Dendritic cell treated with granulocyte-macrophage colony-stimulating factor and Interleukin-4, amounts not matched to agents 40 ng/mL and 50 ng/mL, for 4 days (primary cell): Measurements from ENCODE around the gene UBAC2.

Source experiments
- H3K27ac Mint-ChIP-seq: one replicate; pipeline ENCODE4 v1.8.0; 2022; ENCODE audit warnings: mild to moderate bottlenecking, mixed read lengths
- H3K27me3 Mint-ChIP-seq: one replicate; pipeline ENCODE4 v1.8.0; 2022; ENCODE audit warnings: mild to moderate bottlenecking, mixed read lengths
- H3K36me3 Mint-ChIP-seq: one replicate; pipeline ENCODE4 v1.8.0; 2022; ENCODE audit warnings: low read depth, mixed read lengths
- H3K4me1 Mint-ChIP-seq: one replicate; pipeline ENCODE4 v1.8.0; 2022; ENCODE audit warnings: low read depth, mixed read lengths
- H3K4me3 Mint-ChIP-seq: one replicate; pipeline ENCODE4 v1.8.0; 2022; ENCODE audit warnings: mild to moderate bottlenecking, moderate library complexity, mixed read lengths
- H3K9me3 Mint-ChIP-seq: one replicate; pipeline ENCODE4 v1.8.0; 2022; ENCODE audit warnings: mixed read lengths
- intact Hi-C: fragments of 100-400 bp; cut with micrococcal nuclease; formaldehyde crosslinking; loops from one replicate; pipeline ENCODE4 v1.15.0; 2022

UBAC2 gene, protein sequence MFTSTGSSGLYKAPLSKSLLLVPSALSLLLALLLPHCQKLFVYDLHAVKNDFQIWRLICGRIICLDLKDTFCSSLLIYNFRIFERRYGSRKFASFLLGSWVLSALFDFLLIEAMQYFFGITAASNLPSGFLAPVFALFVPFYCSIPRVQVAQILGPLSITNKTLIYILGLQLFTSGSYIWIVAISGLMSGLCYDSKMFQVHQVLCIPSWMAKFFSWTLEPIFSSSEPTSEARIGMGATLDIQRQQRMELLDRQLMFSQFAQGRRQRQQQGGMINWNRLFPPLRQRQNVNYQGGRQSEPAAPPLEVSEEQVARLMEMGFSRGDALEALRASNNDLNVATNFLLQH

DNA sequence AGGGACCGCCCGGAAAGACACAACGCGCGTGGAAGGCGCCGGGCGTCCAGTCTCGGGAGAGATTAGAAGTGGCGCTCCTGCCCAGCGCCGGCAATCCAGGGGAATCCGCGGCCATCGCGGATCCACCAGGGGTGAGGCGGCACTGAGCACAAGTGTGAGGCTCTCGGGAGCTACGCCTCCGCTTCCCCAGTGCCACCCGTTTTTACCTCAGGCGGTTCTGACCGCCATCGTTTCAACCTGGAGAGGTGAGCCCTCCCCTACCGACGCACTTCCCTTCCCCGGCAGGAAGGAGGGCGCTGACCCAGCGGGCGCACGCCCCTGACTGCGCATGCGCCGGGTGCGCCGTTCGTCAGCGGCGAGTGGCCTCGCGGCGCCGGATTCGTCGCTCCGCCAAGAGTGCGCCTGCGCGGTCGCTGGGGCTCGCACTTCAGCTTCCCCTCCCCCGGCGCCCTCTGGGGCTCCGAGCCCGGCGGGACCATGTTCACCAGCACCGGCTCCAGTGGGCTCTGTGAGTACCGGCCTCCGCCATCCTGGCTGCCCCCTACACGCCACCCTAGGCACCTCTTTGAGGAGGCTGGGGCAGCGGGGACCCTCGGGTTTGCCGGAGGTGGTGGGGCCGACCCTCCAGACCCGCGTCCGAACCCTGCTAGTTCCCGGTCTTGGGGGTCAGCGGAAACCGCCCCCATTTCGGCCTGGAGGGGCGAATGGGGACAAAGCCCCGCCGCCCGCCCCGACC, at the start of gene UBAC2:
Gene UBAC2, plus strand, starts transcription at position 423 of the 736 bp plus-strand sequence. Its CDS starts 55 bp downstream, at position 478.
- H3K9me3 Mint-ChIP-seq = no peaks in the 10 kb centered on the region

DNA sequence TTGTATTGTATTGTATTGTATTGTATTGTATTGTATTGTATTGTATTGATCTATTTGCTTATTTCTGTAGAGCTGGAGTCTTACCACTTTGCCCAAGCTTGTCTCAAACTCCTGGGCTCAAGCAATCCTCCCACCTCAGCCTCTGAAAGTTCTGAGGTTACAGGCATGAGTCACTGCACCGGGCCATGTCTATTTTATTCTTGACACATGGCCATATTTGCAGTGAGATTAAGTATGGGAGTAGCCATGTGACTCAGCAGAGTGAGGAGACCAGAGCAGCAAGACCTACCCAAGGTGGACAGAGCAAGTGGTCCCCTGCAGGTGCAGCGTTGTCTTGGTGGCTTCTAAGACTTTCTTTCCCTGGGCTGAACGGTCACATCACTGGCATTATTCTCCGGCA, 49.1 kb upstream of the UBAC2 start:
- Mint-ChIP-seq H3K27ac (no peak overlapping the region), H3K4me3 (no peak overlapping the region), H3K27me3 (peaks cover 90% of the 10 kb centered on the region), H3K4me1 (peaks cover 15% of the 10 kb centered on the region), H3K36me3 (no peaks in the 10 kb centered on the region), H3K9me3 (no peaks in the 10 kb centered on the region)
- intact Hi-C loops = no loop called here

More for the DNA sequence above, at the start of gene UBAC2:
- peak within 1 kb of the TSS; percentile 88 for H3K27ac Mint-ChIP-seq
- intact Hi-C loops = loop anchor here (2.0 kb wide), 1 partner anchor 30 kb away; no protein-coding TSS in a partner anchor
- H3K27me3 Mint-ChIP-seq = no peaks in the 10 kb centered on the region
- peaks cover 38% of the 10 kb centered on the region for H3K36me3 Mint-ChIP-seq
- H3K4me3 Mint-ChIP-seq = peak within 1 kb of the TSS; percentile 86
- H3K4me1 Mint-ChIP-seq = peaks cover 39% of the 10 kb centered on the region

DNA sequence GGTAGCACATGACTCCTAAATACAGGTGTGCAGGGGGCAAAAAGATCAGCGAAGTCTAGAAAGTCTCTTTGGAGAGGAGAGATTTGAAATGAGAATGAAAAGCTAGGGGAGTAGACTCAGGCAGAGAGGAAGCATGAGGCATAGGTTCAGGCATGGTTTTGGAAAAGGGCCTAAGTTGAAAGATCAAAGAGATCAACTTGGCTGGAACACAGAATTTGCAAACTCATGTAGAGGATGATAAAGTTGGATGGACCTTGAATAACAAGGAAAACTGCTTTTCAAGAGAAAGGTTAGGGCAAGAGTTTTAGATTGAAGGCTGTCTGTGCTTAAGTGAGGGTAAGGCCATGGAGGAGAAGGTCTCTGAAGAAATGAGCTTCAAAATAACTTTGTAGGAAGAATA, 47.4 kb upstream of the UBAC2 start:
- intact Hi-C loops = no loop called here
- Mint-ChIP-seq H3K9me3 (no peaks in the 10 kb centered on the region), H3K4me1 (peaks cover 15% of the 10 kb centered on the region), H3K27ac (no peak overlapping the region), H3K36me3 (no peaks in the 10 kb centered on the region), H3K27me3 (peaks cover 94% of the 10 kb centered on the region), H3K4me3 (no peak overlapping the region)

DNA sequence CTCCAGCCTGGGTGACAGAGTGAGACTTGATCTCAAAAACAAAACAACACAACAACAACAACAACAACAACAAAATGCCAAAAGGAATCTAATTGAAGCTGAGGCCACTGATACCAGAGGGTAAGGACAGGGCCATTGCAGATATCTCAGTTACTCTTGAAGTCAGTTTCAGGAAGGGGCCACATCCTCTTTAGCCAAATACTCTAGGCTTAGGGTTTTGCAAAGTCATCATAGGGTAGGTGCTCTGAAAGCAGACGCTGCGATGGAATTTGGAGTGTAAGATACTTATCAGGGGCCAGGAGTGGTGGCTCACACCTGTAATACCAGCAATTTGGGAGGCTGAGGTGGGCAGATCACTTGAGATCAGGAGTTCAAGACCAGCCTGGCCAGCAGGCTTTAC, 46.6 kb upstream of the UBAC2 start:
- peaks cover 95% of the 10 kb centered on the region for H3K27me3 Mint-ChIP-seq
- no peak overlapping the region for H3K4me3 Mint-ChIP-seq
- H3K4me1 Mint-ChIP-seq = peaks cover 15% of the 10 kb centered on the region
- H3K27ac Mint-ChIP-seq = no peak overlapping the region
- no peaks in the 10 kb centered on the region for H3K9me3 Mint-ChIP-seq
- intact Hi-C loops = no loop called here
- H3K36me3 Mint-ChIP-seq = no peaks in the 10 kb centered on the region

DNA sequence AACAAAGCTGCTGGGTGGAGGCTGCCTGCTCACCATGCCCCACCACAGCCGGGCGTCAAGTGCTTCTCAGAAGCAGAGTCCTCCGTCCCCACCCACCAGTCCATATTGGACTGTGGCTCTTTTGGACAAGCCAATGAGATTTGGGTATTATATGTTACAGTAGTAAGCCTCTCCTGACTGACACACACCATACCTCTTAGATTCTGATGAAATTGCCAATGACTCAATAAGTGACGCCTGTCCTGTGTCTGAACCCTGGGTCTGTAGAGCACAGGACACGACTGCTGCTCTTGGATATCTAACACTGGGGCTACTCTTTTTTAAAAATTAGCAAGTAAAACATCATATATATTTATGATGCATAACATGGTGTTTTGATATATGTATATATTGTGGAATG, 44.8 kb upstream of the UBAC2 start:
- Mint-ChIP-seq H3K36me3 (no peaks in the 10 kb centered on the region), H3K27ac (no peak overlapping the region), H3K9me3 (no peaks in the 10 kb centered on the region), H3K27me3 (peaks cover 94% of the 10 kb centered on the region), H3K4me1 (peaks cover 15% of the 10 kb centered on the region), H3K4me3 (no peak overlapping the region)
- intact Hi-C loops = no loop called here

DNA sequence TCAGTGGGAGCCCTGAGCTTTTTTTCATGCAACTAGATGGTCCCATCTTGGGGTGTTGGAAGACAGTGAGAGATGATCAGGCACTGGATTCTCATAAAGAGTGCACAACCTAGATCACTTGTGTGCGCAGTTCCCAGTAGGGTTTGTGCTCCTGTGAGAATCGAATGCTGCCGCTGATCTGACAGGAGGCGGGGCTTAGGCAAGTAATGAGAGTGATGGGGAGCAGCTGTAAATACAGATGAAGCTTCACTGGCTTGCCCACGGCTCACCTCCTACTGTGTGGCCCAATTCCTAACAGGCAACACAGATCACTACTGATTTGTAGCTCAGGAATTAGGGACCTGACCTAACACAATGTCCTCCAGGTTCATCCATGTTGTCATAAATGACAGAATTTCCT, 43.6 kb upstream of the UBAC2 start:
- Mint-ChIP-seq H3K4me1 (peaks cover 15% of the 10 kb centered on the region), H3K27me3 (peaks cover 94% of the 10 kb centered on the region), H3K4me3 (no peak overlapping the region), H3K27ac (no peak overlapping the region), H3K36me3 (no peaks in the 10 kb centered on the region), H3K9me3 (no peaks in the 10 kb centered on the region)
- intact Hi-C loops = no loop called here

DNA sequence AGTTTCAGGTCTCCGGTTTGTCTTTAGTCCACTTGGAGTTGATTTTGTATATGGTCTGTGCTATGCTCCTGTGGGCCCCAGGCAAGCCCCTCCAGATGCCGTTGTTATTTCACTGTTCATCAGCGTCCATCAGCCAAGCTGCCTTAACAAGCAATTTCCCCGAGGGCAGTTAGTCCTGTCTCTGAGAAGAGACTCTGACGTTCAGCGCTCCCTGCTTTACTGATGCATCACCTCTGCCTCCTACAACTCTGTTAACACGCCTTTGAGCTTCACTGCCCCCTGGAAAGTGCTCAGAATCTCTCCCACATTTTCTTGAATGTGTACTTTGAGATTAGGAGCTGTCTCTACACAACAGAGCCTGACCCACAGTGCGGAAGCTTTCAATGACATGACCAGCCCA, 41.8 kb upstream of the UBAC2 start:
- intact Hi-C loops = no loop called here
- no peaks in the 10 kb centered on the region for H3K9me3 Mint-ChIP-seq
- H3K4me1 Mint-ChIP-seq = peaks cover 4% of the 10 kb centered on the region
- H3K27ac Mint-ChIP-seq = no peak overlapping the region
- no peaks in the 10 kb centered on the region for H3K36me3 Mint-ChIP-seq
- peaks cover 96% of the 10 kb centered on the region for H3K27me3 Mint-ChIP-seq
- no peak overlapping the region for H3K4me3 Mint-ChIP-seq

DNA sequence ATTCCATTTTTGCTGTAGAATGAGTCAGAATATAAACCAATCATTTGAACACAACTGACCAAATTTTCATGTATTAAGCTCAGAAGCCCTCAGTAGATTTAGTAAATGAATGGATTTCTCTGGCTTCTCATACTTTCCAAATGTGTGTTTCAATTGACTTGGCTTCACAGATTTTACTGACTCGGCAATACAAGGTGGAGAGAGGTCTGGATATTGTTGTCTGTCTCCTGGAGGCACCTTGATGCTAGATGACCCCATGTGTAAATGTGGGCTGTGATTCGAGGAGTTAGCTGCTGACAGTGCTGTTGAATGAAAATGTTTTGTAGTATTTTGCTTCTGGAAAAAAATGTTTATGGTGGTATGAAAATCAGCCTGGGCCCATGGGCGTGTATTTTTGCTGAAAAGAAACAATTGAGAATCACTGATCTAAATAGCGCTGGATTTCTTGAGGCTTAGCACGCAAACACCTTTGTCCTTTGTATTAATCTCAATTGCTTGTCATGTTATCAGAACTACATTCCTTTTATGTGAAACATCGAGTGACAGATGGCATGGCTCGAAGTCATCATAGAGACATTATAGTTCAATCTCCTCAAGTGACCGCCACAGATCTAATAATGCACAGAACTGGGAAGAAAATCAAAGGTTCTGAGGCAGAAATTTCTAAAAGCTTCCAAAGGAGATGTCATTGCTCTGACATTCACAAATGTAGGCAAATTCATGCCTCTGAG, 41.2 kb upstream of the UBAC2 start:
- H3K9me3 Mint-ChIP-seq = no peaks in the 10 kb centered on the region
- H3K4me3 Mint-ChIP-seq = no peak overlapping the region
- intact Hi-C loops = no loop called here
- no peaks in the 10 kb centered on the region for H3K4me1 Mint-ChIP-seq
- no peaks in the 10 kb centered on the region for H3K36me3 Mint-ChIP-seq
- no peak overlapping the region for H3K27ac Mint-ChIP-seq
- peaks cover 96% of the 10 kb centered on the region for H3K27me3 Mint-ChIP-seq

DNA sequence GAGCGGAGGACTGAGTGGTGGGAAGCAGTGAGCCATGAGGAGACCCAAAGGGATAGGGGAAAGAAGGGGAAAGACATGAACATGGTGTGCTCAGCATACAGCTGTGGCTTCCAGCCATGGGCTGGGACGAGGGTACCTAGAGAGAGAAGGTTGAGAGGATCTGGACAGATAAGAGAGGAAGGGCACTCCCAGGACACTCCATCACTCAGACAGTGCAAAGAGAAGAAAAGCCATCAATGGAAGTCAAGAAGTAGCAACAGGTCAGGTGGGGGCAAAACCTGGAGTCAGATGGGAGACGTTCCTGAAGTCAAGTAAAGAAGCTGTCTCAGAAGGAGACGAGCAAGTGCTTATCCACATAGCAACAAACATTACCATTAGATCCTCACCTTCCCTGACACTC, 40.2 kb upstream of the UBAC2 start:
- no peak overlapping the region for H3K27ac Mint-ChIP-seq
- no peak overlapping the region for H3K4me3 Mint-ChIP-seq
- H3K9me3 Mint-ChIP-seq = no peaks in the 10 kb centered on the region
- H3K36me3 Mint-ChIP-seq = no peaks in the 10 kb centered on the region
- H3K4me1 Mint-ChIP-seq = no peaks in the 10 kb centered on the region
- peaks cover 96% of the 10 kb centered on the region for H3K27me3 Mint-ChIP-seq
- intact Hi-C loops = no loop called here

DNA sequence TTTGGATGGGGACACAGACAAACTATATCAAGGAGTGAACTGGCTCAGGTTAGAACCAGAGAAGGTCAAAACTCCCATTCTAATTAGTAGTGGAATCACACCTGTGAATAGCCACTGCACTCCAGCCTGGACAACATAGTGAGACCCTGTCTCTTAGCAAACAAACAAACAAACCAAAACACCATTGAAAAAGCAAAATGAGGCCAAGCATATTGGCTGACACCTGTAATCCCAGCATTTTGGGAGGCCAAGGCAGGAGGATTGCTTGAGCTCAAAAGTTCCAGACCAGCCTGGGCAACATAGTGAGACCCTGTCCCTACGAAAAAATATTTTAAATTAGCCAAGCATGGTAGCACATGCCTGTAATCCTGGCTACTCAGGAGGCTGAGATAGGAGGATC, 39.1 kb upstream of the UBAC2 start:
- intact Hi-C loops = no loop called here
- peaks cover 96% of the 10 kb centered on the region for H3K27me3 Mint-ChIP-seq
- no peak overlapping the region for H3K4me3 Mint-ChIP-seq
- no peaks in the 10 kb centered on the region for H3K4me1 Mint-ChIP-seq
- H3K27ac Mint-ChIP-seq = no peak overlapping the region
- H3K9me3 Mint-ChIP-seq = no peaks in the 10 kb centered on the region
- H3K36me3 Mint-ChIP-seq = no peaks in the 10 kb centered on the region

DNA sequence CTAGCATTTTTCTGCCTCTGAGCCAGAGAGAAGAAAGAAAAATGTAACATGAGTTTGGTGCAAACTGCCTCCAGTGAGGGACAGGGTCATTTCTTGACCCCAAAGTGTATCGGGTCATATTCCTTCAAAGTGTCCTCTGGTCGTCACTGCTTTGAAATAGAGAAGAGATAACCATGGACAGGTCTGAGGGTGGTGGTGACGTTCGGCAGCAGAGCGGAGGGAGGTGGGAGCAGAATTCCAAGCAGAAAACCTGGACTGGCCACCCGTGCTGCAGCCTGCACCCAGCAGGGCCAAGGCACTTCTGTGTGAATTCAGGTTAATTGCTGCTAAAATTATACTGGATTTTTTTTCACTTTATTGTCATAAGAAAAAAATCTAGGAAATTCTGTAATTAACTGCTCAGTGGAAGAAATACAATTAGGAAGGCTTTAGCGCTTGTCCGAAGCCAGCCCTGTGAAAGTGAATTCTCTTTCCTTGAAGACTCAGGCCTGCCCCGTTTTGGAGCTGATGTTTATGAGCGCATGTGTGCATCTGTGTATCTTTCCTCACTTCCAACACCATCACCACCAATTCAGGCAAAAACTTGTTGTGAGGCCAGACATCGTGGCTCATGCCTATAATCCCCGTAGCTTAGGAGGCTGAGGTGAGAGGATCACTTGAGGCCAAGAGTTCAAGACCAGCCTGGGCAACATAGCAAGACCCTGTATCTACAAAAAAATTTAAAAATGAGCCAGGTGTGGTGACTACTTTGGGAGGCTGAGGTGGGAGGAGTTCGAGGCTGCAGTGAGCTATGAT, 37.9 kb upstream of the UBAC2 start:
- H3K36me3 Mint-ChIP-seq = no peaks in the 10 kb centered on the region
- H3K9me3 Mint-ChIP-seq = no peaks in the 10 kb centered on the region
- intact Hi-C loops = no loop called here
- H3K27me3 Mint-ChIP-seq = peaks cover 96% of the 10 kb centered on the region
- no peaks in the 10 kb centered on the region for H3K4me1 Mint-ChIP-seq
- no peak overlapping the region for H3K27ac Mint-ChIP-seq
- no peak overlapping the region for H3K4me3 Mint-ChIP-seq

DNA sequence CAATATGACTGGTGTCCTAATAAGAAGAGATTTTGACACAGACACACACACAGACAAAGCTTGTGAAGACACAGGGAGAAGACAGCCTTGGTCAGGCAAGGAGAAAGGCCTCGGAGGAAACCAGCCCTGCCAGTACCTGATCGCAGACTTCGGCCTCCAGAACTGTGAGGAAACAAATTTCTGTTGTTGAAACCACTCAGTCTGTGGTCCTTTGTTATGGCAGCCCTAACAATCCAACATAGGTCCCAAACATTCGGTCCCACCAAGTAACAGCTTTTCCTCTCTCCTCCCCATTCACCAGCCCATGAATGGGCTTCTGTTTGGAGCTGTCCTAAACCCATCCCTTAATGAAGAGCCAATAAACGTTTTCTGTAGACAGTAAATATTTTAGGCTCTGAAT, 36.4 kb upstream of the UBAC2 start:
- intact Hi-C loops = no loop called here
- Mint-ChIP-seq H3K4me1 (no peaks in the 10 kb centered on the region), H3K27me3 (peaks cover 96% of the 10 kb centered on the region), H3K27ac (no peak overlapping the region), H3K4me3 (no peak overlapping the region), H3K36me3 (no peaks in the 10 kb centered on the region), H3K9me3 (no peaks in the 10 kb centered on the region)

DNA sequence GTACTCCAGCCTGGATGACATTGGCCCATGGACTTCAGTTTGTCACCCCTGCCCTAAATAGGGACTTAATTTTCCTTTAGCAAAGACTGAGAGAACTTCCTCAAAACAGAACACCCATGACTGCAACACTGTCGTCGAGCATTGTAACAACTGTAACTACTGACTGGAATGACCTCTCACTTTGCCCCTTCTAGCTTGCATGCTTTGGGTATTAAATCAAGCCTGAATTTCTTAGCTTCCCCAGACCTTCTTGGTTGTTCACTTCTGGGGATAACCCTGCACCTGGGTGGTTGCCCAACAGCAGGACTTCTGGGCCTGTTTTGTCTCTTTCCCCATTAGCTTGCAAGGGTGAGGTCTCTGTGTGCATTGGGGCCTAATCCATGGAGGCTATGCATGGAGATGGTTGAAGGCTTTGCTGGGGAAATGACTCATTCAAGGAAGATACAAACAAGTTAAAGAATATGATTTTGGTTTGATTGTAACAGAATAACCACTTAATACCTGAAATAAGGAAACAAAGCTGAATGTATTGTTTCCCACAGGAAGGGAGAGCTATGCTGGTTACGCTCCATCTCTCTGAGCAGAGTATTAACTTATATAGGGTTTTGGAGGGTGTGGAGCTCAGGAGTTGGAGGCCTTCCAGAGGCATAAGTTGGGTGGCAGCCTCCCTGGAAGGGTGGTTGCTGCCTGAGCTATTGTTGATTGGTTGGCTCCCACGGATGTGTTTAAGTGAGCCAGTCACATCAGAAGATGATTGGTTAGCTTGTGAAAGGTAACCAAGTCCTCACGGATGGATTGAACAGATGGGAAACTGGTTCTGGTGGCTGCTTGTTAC, 34.7 kb upstream of the UBAC2 start:
- H3K4me3 Mint-ChIP-seq = no peak overlapping the region
- no peak overlapping the region for H3K27ac Mint-ChIP-seq
- peaks cover 96% of the 10 kb centered on the region for H3K27me3 Mint-ChIP-seq
- no peaks in the 10 kb centered on the region for H3K4me1 Mint-ChIP-seq
- intact Hi-C loops = no loop called here
- no peaks in the 10 kb centered on the region for H3K36me3 Mint-ChIP-seq
- no peaks in the 10 kb centered on the region for H3K9me3 Mint-ChIP-seq
